SIG-M5 (cell line): ENCODE measurements around the gene RNGTT.
"Not testable (repeated sequence)": the region's sequence is repeated elsewhere in the genome, so short reads cannot be mapped to it uniquely, and the experiment has no call there.

Source experiments
- DNase-seq: peaks from one replicate; lab custom pipeline; 2025; lab: John Stamatoyannopoulos, UW

The RNGTT gene

GRCh38 chr6:88910922-88911778 lies 52.3 kb downstream of the RNGTT start:
- no peak for DNase-seq

DNA sequence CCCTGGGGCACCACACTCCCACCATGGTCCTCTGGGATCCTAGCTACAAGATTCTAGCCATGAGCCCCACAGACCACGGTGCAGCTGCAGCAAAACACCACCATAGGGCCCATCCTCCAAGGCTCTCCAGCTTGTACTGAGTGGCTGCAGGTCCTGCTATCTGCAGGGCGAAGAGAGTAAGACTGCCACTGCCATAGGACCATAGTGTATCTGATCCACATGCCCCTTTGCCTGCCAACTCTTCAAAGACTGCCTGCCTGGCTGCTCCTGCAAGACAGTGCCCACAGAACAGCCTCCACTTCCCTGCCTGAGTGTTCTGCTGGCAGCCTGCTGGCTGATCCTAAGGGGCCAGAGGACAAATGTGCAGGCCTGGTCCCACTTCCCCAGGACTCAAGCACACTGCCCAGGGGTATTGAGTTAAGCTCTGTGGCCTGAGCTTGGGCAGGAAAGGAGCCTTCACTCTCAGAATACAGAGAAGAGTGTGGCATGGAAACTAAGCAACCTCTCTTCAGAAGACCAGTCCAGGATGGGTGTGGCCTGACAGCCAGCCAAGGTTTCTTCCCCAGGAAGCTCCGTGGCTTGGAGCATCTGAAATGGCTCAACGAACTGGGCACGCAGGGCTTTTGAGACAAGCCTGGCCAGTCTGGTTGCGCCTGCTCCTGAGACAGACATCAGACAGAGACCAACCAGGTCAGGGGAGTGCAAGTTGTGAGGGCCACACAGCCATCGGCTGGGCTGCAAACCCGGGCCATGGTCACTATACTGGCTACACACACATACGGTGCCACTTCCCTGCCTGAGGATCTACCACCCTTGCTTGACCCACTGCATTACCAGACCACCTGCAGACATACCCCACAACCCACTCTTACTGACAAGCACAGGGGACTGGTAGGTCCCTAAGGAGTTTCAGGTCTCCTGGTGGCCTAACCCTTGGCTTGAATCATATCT lies 54.5 kb downstream of the RNGTT start:
- no peak for DNase-seq

GRCh38 chr6:88907148-88907547 lies 56.3 kb downstream of the RNGTT start:
- DNase-seq, result not testable (repeated sequence)

GRCh38 chr6:88899569-88900316 lies 63.7 kb downstream of the RNGTT start:
- no peak for DNase-seq

DNA sequence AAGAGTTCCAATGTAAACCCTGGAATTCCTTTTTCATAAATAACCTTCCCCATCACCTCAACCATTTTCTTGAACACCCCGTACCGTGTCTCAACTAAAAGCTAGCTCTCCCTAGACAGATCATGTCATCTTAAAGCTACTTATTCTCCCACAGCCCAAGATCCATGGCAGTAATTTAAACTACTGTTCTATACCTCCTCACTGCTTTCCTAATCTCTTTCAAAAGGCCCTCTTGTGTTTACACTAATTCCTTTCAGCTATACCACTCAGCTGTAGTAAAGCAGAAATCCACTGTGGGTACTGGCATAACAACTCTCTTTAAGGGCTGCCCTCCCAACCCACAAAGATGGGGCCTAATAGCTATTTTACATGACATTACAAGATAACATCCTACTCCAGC lies 67.5 kb downstream of the RNGTT start:
- no peak for DNase-seq

- no peak for DNase-seq
These were observed 72.3 kb downstream of the RNGTT start for GRCh38 chr6:88890860-88891845.

DNA sequence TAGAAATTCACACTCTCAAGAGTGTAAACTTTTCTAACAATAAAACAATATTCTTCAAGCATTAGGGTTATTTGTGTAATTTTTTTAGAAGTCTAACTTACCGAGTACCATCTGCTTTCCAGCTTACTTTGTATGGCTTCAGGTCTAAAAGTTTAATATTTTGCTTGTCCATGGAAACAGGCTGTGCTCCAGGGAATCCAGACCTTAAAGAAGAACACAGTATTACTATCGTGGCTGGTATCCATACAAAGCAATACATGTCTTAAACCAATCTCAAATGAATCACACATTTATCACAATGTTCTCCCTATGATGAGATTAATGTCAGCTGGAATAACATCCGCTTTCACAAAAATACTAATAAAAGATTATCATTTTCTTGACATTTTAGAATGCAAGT lies 73.0 kb downstream of the RNGTT start:
- DNase-seq, result no peak

- DNase-seq, result no peak
These were observed 79.1 kb downstream of the RNGTT start for GRCh38 chr6:88884361-88884760.

DNA sequence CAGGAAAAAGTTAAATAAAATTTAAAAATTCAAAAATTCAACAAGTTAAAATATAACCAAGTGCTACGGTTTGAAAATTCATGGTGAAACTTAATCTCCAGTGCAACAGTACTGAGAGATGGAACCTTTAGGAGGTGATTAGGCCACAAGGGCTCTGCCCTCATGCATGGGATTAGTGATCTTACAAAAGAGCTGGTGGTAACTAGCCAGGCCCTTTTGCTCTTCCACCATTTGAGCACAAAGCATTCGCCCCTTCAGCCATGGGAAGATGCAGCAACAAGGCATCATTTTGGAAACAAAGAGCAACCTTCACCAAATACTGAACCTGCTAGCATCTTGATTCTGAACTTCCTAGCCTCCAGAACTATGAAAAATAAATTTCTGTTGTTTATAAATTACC lies 80.9 kb downstream of the RNGTT start:
- DNase-seq, result no peak

- no peak for DNase-seq
These were observed 82.0 kb downstream of the RNGTT start for GRCh38 chr6:88881451-88881850.

DNA sequence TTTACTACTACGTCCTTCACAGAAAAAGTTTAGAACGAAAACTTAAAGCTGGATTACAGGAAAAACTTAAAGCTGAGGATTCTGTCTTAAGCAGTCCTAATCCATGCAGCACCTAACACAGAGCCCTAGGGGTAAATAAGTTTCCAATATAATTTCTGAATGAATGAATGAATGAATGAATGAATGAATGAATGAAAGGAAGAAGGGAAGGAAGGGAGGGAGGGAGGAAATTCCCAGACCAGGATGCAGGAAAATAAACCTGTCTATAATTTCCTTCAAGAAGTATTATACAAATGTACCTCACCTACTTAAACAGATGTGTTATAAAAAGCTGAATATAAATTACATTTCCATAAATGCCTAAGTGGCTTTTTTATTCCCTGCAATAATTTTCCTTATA lies 83.4 kb downstream of the RNGTT start:
- no peak for DNase-seq

- DNase-seq, result no peak
These were observed 85.5 kb downstream of the RNGTT start for GRCh38 chr6:88877893-88878292.

GRCh38 chr6:88872962-88873361 lies 90.5 kb downstream of the RNGTT start:
- no peak for DNase-seq

DNA sequence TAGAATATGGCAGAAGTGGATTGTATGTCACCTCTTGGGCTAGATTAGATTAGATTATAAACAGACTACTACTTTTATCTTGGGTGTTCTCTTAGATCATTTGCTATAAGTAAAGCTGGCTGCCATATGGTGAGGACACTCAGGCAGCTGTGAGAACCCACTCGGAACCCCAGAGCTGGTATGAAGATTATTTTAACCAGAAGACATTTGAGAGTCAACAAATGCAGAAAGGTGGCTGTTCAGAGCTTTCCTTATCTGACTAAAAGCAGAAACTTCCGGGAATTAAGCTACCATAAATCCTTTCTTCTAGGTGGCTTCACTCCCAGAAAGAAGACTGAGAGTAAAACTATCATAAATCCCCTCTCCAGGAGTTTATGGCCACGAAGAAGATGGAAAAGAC lies 91.9 kb downstream of the RNGTT start:
- DNase-seq, result no peak

GRCh38 chr6:88870717-88871330 lies 92.6 kb downstream of the RNGTT start:
- no peak for DNase-seq

GRCh38 chr6:88869263-88870020 lies 94.0 kb downstream of the RNGTT start:
- no peak for DNase-seq

- DNase-seq, result no peak
These were observed 95.3 kb downstream of the RNGTT start for GRCh38 chr6:88867841-88868731.

- DNase-seq, result no peak
These were observed 96.6 kb downstream of the RNGTT start for GRCh38 chr6:88866856-88867255.

GRCh38 chr6:88865275-88865674 lies 98.1 kb downstream of the RNGTT start:
- no peak for DNase-seq
